Activated T-cell treated with anti-CD3 and anti-CD28 coated beads for 1 hour (primary cell): ENCODE measurements around the gene GABRG3.

Experiments used
- DNase-seq: peaks from one replicate; pipeline ENCODE4 v3.0.0-alpha.2; 2020; ENCODE audit warnings: low read depth

Gene GABRG3

DNA sequence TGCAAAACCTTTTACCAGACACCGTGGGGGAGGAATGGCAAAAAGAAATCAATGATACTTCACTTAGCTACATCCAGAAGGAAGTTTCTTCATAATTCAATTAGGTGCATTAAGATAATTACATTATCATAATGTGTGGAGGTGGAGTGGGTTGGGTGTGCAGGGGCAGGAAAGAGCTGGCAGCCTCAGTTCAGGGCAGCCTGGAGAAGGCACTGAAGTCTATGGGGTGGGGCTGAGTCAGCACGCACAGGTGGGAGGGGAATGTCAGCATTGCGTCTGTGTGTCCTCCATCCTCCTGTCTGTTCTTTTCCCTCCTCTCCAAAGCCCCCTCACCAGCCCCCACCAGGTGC, 278.8 kb downstream of the GABRG3 start:
- DNase-seq = no peak

DNA sequence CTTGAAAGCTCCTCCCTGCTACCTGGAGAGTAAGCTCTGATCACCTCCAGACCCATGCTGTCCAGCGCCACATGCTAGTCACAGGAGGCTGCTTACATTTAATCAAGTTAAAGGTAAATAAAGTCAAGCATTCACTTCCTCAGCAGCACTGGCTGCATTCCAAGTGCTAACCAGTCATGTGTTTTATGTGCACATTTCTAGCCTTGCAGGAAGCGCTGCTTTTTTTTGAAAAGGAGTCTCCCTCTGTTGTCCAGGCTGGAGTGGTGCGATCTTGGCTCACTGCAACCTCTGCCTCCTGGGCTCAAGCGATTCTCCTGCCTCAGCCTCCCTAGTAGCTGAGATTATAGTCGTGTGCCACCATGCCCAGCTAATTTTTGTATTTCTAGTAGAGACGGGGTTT, 279.2 kb downstream of the GABRG3 start:
- DNase-seq = no peak

GRCh38 chr15:27254055-27254454, 283.1 kb downstream of the GABRG3 start:
- DNase-seq = no peak

GRCh38 chr15:27254801-27255200, 283.8 kb downstream of the GABRG3 start:
- no peak for DNase-seq

DNA sequence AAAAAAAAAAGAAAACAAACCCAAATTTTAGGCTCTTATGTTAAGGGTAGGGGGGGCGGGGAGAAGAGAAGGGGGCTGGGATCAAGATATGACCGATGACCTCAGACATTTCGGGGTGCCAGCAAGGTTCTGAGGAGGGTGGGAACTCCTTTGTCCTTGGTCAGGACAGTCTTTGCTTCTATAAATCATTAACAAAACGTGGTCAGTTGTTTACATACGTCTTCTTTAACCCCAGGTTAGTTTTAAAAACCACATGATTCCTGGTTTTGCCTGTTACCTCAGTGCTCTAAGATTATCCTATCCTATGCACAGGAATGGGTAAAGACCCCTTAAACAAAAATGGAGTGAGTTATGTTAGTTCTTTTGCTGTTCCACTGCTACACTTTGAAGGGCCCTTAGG, 285.5 kb downstream of the GABRG3 start:
- DNase-seq = no peak

DNA sequence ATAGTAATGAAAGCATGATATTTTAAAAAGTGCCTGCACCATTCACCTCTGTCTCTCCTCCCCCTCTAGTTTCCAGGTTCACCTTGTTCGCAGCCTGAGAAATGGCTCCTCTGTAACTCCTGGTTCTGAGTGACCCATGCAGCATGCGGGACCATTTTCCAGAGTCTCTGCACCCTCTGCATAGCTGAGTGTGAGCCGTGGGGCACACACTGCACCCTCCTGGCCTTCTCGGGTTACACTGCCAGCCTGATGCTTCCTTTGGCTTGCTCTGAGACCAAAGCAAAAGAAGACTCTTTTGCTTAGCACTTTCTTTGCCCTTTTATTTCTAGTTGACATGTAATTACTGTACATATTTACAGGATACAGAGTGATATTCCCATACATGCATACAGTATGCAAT, 287.3 kb downstream of the GABRG3 start:
- no peak for DNase-seq

GRCh38 chr15:27260523-27260922, 289.5 kb downstream of the GABRG3 start:
- no peak for DNase-seq

DNA sequence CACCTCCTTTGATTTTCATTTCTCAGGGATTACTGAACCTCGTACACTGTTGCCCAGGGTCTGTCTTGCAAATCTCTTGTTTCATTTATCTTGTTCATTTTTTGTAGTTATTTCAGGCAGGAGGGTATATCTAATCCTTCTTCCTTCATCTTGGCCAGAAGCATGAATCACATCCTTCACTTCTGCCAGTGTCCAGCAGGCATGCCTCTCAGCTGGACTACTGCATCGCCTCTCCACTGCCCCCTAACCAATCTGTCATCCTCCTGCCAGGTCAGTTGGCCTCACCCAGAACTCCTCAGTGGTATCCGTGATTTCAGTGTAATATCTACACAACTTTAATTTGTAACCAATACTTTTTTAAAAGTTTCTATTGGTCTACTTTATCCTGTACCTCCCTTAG, 297.9 kb downstream of the GABRG3 start:
- DNase-seq = no peak

DNA sequence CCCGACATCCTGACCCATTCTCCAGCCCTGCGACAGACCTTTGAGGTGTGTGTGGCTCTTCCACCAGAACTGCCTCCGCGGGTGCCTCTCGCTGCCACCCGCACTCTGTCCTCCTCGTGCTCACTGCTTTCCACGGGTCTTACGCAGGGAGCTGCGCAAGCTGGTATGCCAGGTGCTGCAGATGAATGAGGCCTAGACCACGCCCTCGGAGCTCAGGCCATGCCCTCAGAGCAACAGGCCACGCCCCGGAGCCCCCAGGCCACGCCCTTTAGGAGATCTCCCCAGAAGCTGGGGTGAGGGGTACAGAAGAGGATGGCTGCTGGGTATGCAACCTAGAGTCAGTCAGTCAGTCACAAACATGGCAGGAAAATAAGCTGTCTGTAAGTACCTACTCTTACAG, 300.3 kb downstream of the GABRG3 start:
- DNase-seq = no peak

DNA sequence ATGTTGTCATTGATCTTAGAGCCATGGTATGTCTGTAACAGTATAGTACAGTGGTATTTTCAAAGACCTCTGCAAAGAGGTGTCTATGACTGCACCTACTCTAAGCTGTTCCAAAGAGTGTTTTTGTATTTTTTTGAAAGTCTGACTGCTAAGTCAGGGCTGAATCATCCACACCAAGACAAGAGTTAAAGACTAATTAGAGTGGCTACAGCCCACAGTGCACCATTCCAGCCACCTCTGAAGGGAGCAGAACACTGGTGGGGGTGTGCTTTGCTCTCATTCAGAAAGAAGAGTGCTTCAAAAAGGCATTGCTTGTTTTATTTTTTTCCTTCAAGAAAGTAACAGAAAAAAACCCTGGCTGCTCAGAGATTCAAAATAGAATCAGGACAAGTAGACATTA, 301.4 kb downstream of the GABRG3 start:
- DNase-seq = no peak

- DNase-seq = no peak
These were observed 302.5 kb downstream of the GABRG3 start for GRCh38 chr15:27273506-27273905.

DNA sequence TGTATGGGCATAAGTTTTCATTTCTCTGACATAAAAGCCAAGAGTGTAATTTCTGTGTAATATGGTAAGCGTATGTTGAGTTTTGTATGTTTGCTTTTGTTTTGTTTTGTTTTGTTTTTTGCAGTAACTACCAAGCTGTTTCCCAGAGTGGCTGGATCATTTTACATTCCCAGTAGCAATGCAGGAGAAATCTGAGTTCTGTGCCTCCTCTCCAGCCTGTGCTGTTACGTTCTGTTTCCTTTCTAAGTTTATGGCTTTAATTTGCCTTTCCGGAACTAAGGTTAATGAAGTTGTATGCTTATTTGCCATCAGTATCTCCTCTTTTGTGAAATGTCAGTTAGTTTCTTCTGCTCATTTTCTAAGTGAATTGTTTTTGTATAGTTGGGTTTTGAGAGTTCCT, 307.8 kb downstream of the GABRG3 start:
- DNase-seq = no peak

GRCh38 chr15:27292641-27293040, 321.7 kb downstream of the GABRG3 start:
- DNase-seq = no peak

DNA sequence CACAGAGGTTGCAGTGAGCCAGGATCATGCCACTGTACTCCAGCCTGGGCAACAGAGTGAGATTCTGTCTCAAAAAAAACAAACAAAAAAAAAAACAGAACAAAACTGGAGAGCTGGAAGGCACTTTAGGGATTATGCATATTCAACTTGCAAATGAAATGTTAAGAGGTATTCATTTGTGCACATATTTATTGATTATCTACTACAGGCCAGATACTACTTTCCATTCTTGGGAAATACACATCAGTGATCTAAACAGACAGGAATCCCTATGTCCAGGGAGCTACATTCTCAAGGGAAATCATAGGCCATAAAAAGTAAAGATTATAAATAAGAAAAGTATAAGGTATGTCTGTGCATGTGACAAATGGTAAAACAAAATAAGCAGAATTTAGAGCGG, 322.6 kb downstream of the GABRG3 start:
- no peak for DNase-seq

GRCh38 chr15:27317736-27318135, 346.8 kb downstream of the GABRG3 start:
- no peak for DNase-seq

- DNase-seq = no peak
These were observed 352.8 kb downstream of the GABRG3 start for GRCh38 chr15:27323801-27324200.

DNA sequence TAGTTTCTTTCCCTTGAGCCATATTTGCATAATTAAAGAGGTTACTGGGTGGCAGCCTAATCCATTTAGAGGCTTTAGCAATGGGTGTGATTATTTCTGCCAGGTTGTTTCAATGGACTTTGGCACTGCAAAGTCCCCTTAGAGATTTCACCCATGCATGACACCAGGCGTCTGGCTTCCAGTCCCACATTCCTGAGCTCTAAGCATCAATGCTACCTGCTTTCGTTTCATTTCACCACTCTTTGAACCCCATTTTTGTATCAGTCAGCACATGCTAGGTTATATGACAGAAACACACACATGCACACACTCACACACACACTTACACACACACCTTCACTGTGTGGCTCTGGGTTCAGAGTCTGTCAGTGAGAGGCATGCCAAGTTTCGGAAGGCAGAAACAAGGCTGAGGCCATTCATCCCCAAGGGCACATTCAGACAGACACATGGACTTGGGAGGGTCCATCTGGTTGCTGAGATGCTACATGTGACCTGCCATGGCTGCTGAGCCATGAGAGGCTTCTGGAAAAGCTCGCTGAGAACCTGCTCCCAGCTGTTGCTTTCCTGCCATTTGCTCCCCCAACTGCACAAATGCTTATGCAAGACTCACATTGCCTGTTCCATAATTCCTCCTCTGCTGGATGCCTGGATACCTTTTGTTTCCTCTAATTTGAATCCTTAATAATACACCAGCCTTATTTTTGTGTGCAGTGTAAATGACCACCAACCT, 354.1 kb downstream of the GABRG3 start:
- DNase-seq = no peak

DNA sequence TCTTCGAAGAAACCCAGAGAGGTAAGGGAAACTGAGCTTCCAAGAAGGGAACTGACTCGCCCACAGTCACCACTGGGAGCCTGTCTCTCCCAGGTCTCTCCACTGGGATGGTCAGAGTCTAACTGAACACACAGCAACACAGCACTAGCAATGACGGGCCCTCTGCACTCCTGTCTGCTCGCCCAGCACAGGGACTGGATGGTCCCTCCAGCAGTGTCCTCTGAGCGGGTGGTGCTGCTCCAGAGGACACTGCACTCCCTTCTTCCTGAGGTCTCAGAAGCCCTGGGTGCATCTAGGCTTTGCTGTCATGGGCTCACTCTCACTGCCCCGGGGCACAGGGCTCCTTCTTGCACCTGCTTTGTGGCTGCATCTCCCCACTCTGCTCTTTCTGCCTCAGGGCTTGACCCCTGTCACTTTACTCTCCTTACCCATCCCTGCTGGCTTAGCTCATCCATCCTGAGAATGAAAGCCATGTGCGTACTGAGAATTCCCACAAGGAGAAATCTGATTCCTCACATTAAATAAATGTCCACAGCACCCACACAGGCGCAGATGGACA, 356.6 kb downstream of the GABRG3 start:
- DNase-seq = no peak

- DNase-seq = no peak
These were observed 357.2 kb downstream of the GABRG3 start for GRCh38 chr15:27328186-27328585.

DNA sequence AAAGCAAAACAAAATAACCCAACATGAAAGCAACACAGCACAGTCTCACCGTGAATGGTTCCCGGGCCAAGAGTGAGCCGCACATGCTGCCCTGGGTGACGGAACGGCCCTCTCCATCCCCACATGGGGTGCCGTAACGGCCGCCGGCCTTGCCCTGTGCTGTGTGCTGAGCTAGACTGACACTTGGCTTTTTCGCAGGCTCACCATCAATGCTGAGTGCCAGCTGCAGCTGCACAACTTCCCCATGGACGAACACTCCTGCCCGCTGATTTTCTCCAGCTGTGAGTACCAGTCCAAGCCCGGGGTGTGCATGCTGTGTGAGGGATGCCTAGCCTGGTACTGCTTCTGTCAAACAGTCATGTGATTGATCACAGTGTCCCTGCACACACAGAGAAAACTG, 357.6 kb downstream of the GABRG3 start:
- no peak for DNase-seq

GRCh38 chr15:27330326-27330725, 359.3 kb downstream of the GABRG3 start:
- DNase-seq = no peak

GRCh38 chr15:27336676-27337075, 365.7 kb downstream of the GABRG3 start:
- no peak for DNase-seq

GRCh38 chr15:27339138-27339537, 368.2 kb downstream of the GABRG3 start:
- DNase-seq = no peak

DNA sequence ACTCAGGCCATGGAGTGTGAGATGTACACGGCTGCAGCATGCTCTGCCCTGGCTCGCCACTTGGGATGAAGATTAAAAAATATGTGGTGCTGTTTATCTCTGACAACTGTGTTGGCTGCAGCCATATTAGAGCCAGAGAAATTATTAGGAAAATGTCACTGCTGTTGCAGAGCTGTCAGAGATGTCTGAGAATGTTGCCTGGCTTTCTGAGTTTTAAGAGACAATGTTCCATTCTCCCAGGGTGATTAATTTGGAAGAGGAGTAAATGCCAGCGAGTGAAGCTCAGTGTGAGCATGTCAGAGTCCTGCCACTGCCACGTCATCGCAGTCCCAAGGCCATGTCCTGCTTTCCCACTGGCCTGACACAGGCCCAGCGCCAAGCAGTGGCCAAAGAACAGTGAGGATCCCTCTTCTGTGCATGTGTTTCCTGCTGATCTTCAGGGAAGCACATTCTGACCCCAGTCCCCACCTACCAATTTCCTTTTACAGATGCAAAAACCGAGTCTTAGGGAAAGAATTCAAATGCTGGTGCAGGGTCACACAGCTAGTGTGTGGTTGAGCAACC, 370.9 kb downstream of the GABRG3 start:
- DNase-seq = no peak
